ENCODE results near the gene VIL1.
A peak's percentile ranks its signal among the peaks of the same experiment; 100 is the strongest.

VIL1 gene

DNA sequence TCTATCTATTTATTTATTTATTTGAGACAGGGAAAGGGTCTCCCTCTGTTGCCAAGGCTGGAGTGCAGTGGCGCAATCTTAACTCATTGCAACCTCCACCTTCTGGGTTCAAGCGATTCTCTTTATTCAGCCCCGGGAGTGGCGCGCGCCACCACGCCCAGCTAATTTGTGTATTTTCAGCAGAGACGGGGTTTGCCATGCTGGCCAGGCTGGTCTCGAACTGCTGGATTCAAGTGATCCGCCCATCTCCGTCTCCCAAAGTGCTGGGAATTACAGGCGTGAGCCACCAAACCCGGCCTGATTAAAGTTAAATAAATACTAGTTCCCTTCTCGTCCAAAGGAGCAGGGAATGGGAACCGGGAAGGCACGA lies 23.5 kb upstream of the VIL1 start:
- DNase-seq, result no peak

DNA sequence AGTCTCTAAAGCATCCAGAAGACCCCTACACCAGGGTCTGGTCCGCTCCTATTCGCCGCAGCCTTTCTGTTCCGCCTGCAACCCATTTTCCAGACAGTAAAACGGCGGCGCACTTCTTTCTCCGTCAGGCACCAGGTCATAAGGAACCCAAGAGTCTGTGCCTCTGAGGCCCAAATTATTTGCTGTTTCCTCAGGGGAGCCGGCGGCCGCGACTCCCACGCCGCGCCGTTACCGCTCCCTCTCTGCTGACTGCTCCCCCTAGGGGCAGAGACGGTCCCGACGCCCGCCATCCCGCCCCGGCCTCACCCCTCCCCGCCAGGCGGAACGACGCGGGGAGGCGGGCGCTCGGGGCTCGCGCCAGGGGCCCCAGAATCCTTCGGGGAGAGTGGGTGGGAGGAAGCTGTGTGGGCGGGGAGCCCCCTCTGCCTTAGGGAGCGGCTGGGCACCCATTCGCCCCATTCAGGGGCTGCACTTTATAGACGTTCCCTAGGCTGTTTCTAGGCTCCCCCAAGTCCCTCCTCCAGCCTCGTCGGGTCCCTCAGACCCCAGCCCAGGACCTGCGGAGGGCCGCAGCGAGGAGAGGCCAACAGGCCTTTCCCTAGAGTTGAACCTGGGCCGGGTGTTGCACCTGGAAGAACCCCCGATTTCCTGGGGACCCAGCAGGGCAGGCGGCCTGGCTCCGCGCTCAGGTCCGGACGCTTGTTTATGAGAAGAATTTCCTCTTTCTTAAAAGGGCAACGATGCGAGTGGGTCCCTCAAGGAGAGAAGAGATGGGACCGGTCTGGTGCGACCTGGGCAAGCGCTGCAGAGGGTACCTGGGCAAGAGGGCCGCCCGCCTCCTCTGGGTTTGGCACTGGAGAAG lies 22.9 kb upstream of the VIL1 start:
- DNase-seq, result peak; percentile 89

DNA sequence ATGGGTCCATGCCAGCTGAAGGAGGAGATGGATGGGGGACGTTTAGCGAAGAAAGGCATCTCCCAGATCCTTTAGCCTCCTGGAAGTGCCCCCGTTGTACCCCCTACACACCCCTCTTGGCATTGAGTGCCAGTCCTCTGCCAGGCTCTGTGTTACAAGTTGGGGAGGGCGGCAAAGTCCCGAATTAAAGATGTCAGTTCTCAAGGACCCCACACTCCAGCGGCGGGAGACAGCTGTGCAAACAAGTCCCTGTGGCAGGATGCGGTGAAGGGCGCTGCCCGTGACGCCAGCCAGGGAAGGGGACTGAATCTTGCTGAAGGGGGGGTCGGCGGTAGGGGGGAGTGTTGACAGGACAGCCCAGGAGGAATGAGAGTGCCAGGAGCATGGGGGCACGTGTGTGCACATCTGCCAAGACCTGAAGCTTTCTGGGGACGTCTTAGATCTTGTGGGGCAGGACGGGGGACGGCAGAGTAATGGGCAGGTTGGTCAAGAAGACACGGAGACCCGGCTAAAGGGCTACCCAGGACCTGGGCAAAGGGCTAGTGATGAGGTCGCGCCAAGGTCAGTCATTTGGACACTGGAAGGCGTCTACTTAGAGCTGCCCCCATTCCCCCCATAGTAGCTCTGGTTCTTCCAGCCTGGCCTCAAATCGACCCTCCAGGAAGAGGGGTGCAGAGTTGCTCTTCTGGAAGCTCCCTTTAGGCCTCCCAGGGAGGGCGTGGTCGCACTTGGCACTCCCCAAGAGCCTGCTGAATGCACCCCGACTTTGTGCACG lies 22.0 kb upstream of the VIL1 start:
- peak; percentile 44 for DNase-seq

DNA sequence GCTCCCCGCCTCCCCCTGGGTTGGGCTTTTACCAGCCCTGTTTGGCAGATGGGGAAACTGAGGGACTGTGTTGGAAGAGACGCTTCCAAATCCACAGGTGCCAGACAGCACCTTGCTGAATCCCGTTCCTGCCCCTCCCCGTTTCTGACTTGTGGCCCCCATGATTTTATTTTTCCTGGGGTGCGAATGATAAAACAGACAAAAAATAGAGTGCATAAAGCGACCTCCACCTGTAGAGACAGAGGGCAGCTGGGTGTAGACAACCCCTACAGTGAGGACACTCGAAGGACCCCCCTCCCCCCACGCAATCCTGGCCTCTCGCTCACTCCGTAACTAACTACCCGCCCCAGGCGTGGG lies 21.5 kb upstream of the VIL1 start:
- DNase-seq, result no peak

DNA sequence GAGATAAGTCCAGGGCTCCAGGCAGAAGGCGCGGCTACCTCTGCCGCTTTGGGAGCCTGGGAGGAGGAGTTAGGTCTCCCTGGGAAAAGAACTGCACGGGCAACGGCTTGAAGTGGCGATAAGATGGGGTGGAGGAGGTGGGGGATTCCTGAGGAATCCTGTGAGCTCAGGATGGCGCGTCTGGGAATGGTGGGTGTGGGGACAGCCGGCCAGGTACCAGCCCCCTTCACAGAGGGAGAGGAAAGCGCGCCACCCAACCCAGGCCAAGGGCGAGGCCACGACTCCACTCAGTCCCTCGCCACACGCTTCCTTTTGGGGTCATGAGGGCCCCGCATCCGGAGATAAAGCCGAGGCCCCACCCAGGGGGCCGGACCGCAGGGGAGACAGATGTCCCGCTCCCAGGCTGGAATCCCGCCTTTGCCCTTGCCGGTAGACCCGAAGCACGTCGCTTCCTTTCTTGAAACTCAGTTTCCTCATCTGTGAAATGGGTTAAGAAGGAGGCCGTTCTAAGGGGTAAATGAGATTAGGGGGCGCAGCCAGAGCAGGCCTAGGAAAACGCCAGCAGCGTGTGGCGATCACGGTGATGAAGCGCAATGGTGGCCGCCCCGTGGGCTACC lies 21.0 kb upstream of the VIL1 start:
- no peak for DNase-seq

DNA sequence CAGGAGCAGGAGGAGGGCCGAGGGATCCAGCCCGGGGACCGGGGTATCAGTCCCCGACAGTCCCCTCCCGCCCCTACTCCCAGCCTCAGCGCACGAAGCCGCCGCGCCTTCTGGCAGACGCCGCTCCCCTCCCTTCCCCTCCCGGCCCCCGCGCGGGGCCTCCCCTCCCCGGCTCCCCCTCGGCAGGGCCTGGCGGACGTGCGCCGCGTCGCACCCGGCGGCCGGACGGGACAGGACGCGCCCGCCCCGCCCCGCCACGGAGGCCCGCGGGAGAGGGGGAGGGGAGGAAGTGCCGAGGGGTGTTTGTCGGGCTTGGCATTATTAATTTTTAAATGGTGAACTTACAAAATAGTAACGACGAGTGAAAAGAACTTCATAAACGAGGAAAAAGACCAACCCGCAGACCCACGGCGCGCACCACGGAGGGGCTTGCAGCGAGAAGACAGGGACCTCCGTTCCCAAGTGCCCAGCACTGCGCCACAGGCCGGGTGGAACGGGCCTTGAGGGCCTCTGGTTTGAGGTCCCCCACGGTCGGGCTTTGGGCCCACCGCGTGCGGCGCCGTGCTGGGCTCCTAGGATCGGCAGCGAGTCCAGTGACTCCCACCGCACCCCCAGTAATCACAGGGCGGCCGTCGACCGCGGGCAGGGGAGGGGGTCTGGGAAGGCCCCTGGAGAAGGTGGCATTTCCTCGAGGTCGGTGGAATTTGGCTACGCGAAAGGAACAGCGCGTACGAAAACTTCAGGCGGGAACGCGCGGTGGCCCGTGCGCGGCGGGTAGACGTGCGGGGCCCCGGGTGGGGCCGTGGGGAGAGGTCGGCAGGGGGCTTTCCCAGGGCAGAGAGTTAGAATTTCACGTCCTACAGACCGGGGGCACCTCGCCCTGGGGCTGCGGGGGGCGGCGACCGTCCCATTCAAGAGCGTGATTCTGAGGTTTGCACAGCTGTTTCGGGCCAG lies 20.2 kb upstream of the VIL1 start:
- peak; percentile 49 for DNase-seq

DNA sequence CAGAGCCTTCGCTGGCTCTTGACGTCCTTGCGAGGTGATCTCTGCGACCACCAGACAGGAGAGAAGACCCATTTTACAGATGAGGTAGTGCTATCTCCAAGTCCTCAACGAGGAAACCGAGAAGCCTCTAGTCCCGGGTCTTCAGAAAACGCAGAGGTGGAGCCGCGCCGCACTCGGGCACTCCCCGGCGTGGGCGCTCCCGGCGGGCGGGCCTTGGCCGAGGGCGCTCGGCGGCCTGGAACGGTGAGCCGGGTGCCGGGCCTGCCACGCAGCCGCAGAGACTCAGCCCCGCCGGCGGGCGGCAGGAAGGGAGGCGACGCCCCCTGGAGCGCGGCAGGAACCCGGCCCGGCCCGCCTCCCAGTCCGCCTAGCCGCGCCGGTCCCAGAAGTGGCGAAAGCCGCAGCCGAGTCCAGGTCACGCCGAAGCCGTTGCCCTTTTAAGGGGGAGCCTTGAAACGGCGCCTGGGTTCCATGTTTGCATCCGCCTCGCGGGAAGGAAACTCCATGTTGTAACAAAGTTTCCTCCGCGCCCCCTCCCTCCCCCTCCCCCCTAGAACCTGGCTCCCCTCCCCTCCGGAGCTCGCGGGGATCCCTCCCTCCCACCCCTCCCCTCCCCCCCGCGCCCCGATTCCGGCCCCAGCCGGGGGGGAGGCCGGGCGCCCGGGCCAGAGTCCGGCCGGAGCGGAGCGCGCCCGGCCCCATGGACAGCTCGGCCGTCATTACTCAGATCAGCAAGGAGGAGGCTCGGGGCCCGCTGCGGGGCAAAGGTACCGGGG lies 19.3 kb upstream of the VIL1 start, which contains the start of gene CTDSP1:
Gene CTDSP1 (plus strand): TSS at position 478 of the 776 bp plus-strand sequence. CDS start 223 bp downstream, at position 701.
- peak; percentile 84 for DNase-seq

DNA sequence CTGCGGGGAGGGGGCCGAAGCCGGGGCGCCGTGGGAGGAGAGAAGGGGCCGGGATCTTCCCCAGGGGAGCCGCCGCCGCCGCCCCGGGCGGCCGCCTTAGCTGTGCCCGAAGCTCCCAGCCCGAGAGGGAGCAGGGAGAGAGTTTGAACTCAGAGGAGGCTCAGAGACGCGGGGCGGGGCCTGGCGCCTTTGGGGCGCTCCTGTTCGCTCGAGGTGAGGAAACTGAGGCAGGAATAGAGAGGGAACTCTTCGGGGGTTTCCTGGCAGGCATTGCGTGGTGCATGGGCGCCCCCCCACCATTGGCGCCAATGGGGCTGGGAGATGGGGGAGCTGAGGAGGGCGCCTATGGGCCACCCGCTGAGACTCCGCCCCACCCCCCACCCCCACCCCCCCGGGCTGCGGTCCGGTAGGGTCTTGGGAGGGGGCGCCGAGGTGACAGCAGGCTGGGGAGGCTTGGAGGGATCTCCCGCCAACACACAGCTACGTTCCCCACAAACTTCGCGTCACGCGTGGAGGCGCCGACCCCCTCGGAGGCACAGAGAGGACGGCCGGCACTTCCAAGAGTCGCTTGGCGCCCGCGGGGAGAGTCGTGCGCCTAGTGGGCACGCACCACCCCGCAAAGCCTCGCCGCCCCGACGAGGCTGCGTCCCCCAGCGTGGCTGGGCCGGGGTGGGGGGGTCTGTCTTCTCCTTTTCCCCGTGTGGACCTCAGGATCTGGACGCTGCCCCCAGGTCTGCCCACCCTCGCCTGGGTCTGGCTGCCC lies 18.6 kb upstream of the VIL1 start:
- peak; percentile 30 for DNase-seq

DNA sequence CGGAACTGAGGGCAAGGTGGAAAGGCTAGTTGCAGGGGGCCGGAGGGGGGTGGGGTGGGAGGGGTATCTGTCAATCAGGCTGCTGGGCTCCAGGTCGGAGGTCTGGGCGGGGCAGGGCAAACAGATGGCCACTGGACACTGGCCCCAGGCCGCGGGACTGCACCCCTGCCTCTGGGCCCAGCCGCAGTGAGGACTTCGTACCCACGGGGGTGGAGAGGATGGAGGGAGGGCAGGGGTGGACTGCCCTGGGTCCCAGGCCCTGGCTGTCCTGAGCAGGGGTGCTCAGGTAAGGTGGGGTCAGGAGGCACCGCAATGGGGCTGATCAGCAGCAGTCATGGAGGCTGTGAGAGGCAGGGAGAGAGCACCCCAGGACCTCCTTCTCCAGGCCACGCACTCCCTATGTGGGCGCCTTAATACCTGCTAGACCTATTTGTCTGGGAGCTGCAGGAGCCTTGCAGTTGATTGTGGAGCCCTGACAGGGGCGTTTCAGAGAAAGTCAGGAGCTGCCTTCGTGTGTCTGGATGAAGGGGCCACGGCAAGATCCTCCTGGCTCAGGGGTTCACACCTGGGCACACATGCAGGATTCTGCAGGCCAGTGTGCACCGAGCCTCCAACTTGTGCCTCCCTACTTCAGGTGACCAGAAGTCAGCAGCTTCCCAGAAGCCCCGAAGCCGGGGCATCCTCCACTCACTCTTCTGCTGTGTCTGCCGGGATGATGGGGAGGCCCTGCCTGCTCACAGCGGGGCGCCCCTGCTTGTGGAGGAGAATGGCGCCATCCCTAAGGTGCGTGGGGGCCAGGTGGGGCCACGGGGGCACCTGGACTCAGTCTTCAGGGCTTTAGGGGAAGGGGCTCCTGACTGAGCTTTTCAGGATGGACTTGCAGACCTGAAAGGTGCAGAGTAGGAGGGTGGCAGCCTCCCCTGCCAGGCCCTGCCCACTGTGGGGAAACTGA lies 17.7 kb upstream of the VIL1 start:
- DNase-seq, result no peak

DNA sequence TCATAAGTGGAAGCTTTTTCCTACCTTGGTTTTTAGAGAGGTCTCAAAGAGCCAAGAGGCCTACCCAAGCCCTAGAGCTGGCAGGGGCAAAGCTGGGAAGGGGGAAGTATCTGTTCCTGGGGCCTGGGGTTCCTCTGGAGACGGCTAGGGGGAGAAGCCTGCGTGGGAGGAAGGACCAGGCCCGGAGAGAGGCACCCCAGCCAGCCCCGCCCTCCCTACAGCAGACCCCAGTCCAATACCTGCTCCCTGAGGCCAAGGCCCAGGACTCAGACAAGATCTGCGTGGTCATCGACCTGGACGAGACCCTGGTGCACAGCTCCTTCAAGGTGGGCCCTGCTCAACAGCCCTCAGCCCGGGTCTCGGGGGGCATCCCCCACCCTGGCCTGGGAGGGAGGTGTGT lies 17.0 kb upstream of the VIL1 start:
- DNase-seq, result no peak

DNA sequence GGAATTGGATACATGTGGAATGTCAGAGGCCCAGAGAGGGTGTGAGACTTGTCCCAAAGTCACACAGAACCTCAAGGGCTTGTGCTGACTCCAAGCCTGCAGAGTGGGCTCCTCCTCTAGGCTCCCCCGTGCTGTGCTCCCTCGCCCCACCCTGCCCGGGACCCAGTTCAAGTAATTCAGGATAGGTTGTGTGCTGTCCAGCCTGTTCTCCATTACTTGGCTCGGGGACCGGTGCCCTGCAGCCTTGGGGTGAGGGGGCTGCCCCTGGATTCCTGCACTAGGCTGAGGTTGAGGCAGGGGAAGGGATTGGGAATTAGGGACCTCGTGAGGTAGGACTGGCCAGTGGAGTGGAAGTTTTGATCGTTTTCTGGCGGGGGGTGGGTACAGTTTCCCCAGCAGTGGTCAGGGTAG lies 16.4 kb upstream of the VIL1 start:
- DNase-seq, result no peak

DNA sequence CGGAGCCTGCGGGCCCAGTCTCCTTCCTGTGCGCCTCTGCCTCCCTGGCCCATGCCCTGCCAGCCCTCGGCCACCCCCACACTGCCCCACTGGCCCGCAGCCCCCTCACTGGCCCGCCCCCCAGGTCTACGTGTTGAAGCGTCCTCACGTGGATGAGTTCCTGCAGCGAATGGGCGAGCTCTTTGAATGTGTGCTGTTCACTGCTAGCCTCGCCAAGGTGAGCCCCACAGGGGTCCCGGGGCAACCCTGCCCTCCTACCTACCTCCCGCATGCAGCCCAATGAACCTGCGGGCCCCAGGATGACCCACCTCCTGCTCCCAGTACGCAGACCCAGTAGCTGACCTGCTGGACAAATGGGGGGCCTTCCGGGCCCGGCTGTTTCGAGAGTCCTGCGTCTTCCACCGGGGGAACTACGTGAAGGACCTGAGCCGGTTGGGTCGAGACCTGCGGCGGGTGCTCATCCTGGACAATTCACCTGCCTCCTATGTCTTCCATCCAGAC lies 16.0 kb upstream of the VIL1 start:
- no peak for DNase-seq

DNA sequence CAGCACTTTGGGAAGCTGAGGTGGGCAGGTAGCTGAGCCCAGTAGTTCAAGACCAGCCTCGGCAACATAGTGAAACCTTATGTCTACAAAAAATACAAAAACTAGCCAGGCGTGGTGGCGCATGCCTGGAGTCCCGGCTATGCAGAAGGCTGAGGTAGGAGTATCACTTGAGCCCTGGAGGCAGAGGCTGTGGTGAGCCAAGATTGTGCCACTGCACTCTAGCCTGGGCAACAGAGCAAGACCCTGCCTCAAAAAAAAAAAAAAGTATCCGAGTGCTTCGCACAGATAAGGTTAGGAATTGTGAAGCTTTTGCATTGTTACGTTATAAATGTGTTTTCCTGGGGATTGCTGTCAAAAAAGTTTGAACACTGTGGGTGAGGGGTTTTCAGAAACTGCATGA lies 15.1 kb upstream of the VIL1 start:
- no peak for DNase-seq

DNA sequence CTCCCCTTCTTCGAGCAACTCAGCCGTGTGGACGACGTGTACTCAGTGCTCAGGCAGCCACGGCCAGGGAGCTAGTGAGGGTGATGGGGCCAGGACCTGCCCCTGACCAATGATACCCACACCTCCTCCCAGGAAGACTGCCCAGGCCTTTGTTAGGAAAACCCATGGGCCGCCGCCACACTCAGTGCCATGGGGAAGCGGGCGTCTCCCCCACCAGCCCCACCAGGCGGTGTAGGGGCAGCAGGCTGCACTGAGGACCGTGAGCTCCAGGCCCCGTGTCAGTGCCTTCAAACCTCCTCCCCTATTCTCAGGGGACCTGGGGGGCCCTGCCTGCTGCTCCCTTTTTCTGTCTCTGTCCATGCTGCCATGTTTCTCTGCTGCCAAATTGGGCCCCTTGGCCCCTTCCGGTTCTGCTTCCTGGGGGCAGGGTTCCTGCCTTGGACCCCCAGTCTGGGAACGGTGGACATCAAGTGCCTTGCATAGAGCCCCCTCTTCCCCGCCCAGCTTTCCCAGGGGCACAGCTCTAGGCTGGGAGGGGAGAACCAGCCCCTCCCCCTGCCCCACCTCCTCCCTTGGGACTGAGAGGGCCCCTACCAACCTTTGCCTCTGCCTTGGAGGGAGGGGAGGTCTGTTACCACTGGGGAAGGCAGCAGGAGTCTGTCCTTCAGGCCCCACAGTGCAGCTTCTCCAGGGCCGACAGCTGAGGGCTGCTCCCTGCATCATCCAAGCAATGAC lies 14.4 kb upstream of the VIL1 start:
- DNase-seq, result no peak

DNA sequence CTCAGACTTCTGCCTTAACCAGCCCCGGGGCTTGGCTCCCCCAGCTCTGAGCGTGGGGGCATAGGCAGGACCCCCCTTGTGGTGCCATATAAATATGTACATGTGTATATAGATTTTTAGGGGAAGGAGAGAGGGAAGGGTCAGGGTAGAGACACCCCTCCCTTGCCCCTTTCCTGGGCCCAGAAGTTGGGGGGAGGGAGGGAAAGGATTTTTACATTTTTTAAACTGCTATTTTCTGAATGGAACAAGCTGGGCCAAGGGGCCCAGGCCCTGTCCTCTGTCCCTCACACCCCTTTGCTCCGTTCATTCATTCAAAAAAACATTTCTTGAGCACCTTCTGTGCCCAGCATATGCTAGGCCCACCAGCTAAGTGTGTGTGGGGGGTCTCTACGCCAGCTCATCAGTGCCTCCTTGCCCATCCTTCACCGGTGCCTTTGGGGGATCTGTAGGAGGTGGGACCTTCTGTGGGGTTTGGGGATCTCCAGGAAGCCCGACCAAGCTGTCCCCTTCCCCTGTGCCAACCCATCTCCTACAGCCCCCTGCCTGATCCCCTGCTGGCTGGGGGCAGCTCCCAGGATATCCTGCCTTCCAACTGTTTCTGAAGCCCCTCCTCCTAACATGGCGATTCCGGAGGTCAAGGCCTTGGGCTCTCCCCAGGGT lies 13.7 kb upstream of the VIL1 start:
- no peak for DNase-seq

DNA sequence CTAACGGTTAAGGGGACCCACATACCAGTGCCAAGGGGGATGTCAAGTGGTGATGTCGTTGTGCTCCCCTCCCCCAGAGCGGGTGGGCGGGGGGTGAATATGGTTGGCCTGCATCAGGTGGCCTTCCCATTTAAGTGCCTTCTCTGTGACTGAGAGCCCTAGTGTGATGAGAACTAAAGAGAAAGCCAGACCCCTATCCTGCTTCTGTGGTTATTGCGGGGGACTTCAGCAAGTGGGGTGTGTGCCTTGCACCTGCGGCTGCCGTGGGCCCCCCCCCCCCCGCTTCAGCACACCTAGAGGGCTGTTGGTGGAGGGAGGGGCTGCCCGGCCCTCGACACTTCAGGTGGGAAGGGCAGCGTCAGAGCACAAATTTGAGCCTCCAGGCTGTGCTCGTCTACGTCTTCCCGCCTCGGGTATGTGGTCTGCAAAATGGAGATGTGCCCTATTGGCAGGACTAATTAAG lies 13.1 kb upstream of the VIL1 start:
- DNase-seq, result no peak

DNA sequence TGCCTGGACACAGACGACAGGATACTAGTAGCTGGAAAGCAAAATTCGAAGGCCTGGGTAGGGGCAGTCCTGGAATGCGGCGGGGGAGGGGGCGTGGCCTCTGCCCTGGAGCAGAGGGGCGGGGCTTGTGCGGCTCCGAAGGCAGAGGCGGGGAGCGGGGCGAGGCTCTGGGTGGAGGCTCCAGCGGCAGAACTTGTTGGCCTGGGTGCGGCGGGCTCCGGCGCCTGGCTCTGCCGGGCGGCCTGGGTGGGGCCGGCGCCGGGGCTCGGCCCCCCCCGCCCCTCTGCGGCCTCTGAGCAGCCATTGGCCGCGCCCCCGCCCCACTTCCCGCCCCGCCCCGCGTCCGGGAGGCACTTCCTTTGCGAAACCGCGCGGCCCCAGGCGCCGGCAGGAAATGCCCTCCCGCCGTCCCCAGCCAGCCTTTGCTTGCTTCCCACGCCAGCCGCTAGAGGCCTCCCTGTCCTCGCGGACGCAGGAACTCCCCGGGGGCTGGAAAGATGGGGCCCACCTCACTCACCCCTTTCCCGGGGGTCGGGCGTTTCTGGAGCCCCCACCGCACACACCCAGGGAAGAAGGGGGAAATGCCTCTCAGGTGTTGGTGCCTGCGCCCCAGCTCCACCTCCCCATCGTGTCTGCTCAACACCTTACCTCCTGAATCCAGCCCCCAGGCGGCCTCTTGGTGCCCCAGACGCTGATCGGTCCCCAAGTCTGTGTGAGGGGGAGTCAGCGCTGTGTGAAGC lies 12.5 kb upstream of the VIL1 start:
- DNase-seq, result peak; percentile 94
